Neutrophil (primary cell): ENCODE results near the gene CA12.

Source experiments
- H3K27ac ChIP-seq: fragments of 200-600 bp; sonication (generic); 2 replicates; pipeline ENCODE4 v1.5.1; 2016; ENCODE audit warnings: mild to moderate bottlenecking, moderate library complexity
- H3K27me3 ChIP-seq: fragments of 200-600 bp; sonication (generic); 2 replicates; pipeline ENCODE4 v1.6.0; 2016; ENCODE audit warnings: mild to moderate bottlenecking
- H3K36me3 ChIP-seq: fragments of 200-600 bp; sonication (generic); 2 replicates; pipeline ENCODE4 v1.5.1; 2017
- H3K4me1 ChIP-seq, 2 experiments: fragments of 200-600 bp in 1 of 2; sonication (generic) in 1 of 2; 1 replicate in 1 of 2; 2 replicates in 1 of 2; pipeline versions ENCODE4 v1.5.1 to v1.6.1; 2013 to 2016; ENCODE audit warnings: low read depth in 1 of 2, low read length in 1 of 2, mild to moderate bottlenecking in 1 of 2, moderate library complexity in 1 of 2; ENCODE audit not compliant: control insufficient read depth in 1 of 2, insufficient read depth in 1 of 2
- H3K4me3 ChIP-seq, 2 experiments: fragments of 200-600 bp in 1 of 2; sonication (generic) in 1 of 2; 1 replicate in 1 of 2; 2 replicates in 1 of 2; pipeline ENCODE4 v1.5.1; 2013 to 2016; ENCODE audit warnings: low read depth in 1 of 2, low read length in 1 of 2, mild to moderate bottlenecking in 1 of 2, moderate library complexity in 1 of 2
- H3K9me3 ChIP-seq: fragments of 200-600 bp; sonication (generic); 2 replicates; pipeline ENCODE4 v1.5.1; 2016
- TF ChIP-seq, protein P1 (sequence below): fragments of 200-600 bp; sonication (generic); IDR thresholded peaks from 2 replicates; pipeline ENCODE4 v1.5.1; 2016; ENCODE audit warnings: antibody characterized with exemption

The CA12 gene

DNA sequence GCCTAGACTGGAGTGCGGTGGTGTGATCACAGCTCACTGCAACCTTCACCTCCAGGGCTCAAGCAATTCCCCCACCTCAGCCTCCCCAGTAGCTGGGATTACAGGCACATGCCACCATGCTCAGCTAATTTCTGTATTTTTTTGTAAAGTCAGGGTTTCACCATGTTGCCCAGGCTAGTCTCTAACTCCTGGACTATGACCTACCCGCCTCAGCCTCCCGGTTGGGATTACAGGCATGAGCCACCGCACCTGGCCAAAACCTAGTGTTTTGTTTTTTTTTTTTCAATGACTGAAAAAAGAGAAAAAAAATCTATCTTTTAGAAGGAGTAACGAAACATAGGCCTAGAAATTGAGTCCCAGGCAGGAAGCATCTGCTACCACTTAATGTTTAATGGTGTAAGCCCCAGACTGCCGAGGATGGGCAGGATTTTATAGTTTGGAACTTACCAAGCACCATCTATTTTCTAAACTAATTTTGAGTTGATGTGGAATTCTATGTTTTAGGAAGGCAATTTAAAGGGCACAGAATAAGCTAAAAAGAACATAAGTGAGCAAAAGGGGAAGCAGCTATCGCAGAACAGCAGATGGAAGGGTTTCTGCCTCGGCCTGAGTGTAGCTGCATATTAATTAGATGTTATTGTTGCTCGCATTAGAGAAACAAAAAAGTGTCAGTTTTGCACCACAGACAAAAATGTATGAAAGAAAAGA, 24.2 kb upstream of the CA12 start:
- Histone ChIP-seq H3K4me1 (peaks cover 0 to 3% of the 10 kb centered on the region in 2 experiments), H3K36me3 (no peaks in the 10 kb centered on the region), H3K9me3 (no peaks in the 10 kb centered on the region), H3K27me3 (no peaks in the 10 kb centered on the region), H3K27ac (no peak overlapping the region), H3K4me3 (no peak overlapping the region)
- TF ChIP-seq, protein P1, sequence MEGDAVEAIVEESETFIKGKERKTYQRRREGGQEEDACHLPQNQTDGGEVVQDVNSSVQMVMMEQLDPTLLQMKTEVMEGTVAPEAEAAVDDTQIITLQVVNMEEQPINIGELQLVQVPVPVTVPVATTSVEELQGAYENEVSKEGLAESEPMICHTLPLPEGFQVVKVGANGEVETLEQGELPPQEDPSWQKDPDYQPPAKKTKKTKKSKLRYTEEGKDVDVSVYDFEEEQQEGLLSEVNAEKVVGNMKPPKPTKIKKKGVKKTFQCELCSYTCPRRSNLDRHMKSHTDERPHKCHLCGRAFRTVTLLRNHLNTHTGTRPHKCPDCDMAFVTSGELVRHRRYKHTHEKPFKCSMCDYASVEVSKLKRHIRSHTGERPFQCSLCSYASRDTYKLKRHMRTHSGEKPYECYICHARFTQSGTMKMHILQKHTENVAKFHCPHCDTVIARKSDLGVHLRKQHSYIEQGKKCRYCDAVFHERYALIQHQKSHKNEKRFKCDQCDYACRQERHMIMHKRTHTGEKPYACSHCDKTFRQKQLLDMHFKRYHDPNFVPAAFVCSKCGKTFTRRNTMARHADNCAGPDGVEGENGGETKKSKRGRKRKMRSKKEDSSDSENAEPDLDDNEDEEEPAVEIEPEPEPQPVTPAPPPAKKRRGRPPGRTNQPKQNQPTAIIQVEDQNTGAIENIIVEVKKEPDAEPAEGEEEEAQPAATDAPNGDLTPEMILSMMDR = no peak

GRCh38 chr15:63405159-63405558, 23.5 kb upstream of the CA12 start:
- H3K36me3 ChIP-seq = no peaks in the 10 kb centered on the region
- H3K27ac ChIP-seq = no peak overlapping the region
- H3K27me3 ChIP-seq = no peaks in the 10 kb centered on the region
- H3K9me3 ChIP-seq = no peaks in the 10 kb centered on the region
- peaks cover 0 to 3% of the 10 kb centered on the region in 2 experiments for H3K4me1 ChIP-seq
- TF ChIP-seq, protein P1 = no peak
- no peak overlapping the region for H3K4me3 ChIP-seq

- peaks cover 0 to 3% of the 10 kb centered on the region in 2 experiments for H3K4me1 ChIP-seq
- no peak overlapping the region for H3K4me3 ChIP-seq
- no peaks in the 10 kb centered on the region for H3K9me3 ChIP-seq
- TF ChIP-seq, protein P1 = no peak
- no peaks in the 10 kb centered on the region for H3K36me3 ChIP-seq
- H3K27me3 ChIP-seq = no peaks in the 10 kb centered on the region
- H3K27ac ChIP-seq = no peak overlapping the region
Measured at GRCh38 chr15:63403254-63403945, 21.8 kb upstream of the CA12 start.

DNA sequence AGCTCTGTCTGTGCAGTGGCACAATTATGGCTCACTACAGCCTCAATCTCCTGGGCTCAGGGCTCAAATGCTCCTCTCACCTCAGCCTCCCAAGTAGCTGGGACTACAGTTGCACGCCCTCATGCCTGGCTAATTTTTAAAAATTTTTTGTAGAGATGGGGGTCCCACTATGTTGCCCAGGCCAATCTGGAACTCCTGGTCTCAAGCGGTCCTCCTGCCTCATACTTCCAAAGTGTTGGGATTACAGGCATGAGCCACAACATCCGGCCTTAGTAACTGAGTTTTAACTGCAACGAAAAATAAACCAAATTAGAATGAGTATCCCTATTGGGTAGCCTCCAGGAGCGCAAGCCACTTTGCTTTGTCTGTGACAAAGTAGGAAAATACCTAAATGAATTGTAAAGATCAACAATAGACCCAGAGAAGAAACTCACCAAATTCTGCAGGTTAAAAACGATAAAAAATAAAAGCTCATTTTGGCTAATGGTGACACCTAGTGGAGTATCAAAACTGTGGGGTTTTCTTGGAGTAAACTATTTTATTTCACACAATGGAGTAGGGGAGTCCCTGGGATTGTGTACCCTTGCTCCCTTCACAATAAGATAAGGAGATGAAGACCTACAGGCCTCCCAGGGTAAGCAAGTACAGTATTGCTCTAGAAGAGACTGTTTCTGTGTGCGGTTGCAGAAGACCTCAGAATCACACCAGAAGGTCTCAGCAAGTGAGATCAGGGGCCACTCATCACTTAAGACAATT, 21.0 kb upstream of the CA12 start:
- no peak overlapping the region for H3K27ac ChIP-seq
- H3K27me3 ChIP-seq = no peaks in the 10 kb centered on the region
- H3K4me3 ChIP-seq = no peak overlapping the region
- TF ChIP-seq, protein P1 = no peak
- no peaks in the 10 kb centered on the region for H3K36me3 ChIP-seq
- no peaks in the 10 kb centered on the region for H3K9me3 ChIP-seq
- H3K4me1 ChIP-seq = peaks cover 0 to 3% of the 10 kb centered on the region in 2 experiments

- Histone ChIP-seq H3K27me3 (no peaks in the 10 kb centered on the region), H3K9me3 (no peaks in the 10 kb centered on the region), H3K36me3 (no peaks in the 10 kb centered on the region), H3K4me1 (peaks cover 0 to 3% of the 10 kb centered on the region in 2 experiments), H3K27ac (no peak overlapping the region), H3K4me3 (no peak overlapping the region)
- TF ChIP-seq, protein P1 = no peak
Measured at GRCh38 chr15:63401714-63402497, 20.3 kb upstream of the CA12 start.
